Hypothalamus (tissue), 51 donors: ENCODE results near the gene RAC3.

Experiments
- DNase-seq, 51 donors: peaks; one replicate each; lab custom pipeline; 2025; lab: John Stamatoyannopoulos, UW

Gene RAC3

GRCh38 chr17:82053556-82054263, 22.2 kb downstream of the RAC3 start:
- DNase-seq: no peak

GRCh38 chr17:82054351-82055022, 23.0 kb downstream of the RAC3 start:
- DNase-seq: no peak

- no peak for DNase-seq
Observed at GRCh38 chr17:82055023-82055964, 23.8 kb downstream of the RAC3 start.

- DNase-seq: no peak
Observed at GRCh38 chr17:82055965-82056728, 24.7 kb downstream of the RAC3 start.

GRCh38 chr17:82056729-82057621, 25.5 kb downstream of the RAC3 start:
- no peak for DNase-seq

GRCh38 chr17:82058230-82058854, 26.9 kb downstream of the RAC3 start:
- no peak for DNase-seq

GRCh38 chr17:82058855-82059249, 27.4 kb downstream of the RAC3 start:
- no peak for DNase-seq

- DNase-seq: no peak
Observed at GRCh38 chr17:82059272-82060000, 28.0 kb downstream of the RAC3 start.

- no peak for DNase-seq
Observed at GRCh38 chr17:82060001-82060380, 28.5 kb downstream of the RAC3 start.

- no peak for DNase-seq
Observed at GRCh38 chr17:82060614-82061013, 29.1 kb downstream of the RAC3 start.

GRCh38 chr17:82061047-82061925, 29.8 kb downstream of the RAC3 start:
- DNase-seq: no peak

- no peak for DNase-seq
Observed at GRCh38 chr17:82062076-82062983, 30.9 kb downstream of the RAC3 start.

- DNase-seq: no peak
Observed at GRCh38 chr17:82062984-82063368, 31.5 kb downstream of the RAC3 start.

- no peak for DNase-seq
Observed at GRCh38 chr17:82063424-82064415, 32.2 kb downstream of the RAC3 start.
